Small intestine (tissue), 7 donors: ENCODE measurements around the gene PRDM1. TPM values are rescaled to one million over a fixed set of nuclear protein-coding genes. Genes with fewer than 3 reads are reported as not detected.
A peak's percentile ranks its signal among the peaks of the same experiment; 100 is the strongest.

Experiments
- DNase-seq, 2 donors: peaks; one replicate each; pipeline versions ENCODE4 v3.0.0 to v3.0.0-alpha.2; 2013
- FAIRE-seq: peaks from 2 replicates; lab custom pipeline; 2012; peaks lifted over from hg19 to GRCh38; lab: Jason Lieb, UNC
- H3K27ac ChIP-seq, 3 donors: one replicate each; pipeline ENCODE4 v1.5.1; 2013; ENCODE audit warnings: low read length in 2 of 3, mild to moderate bottlenecking in 2 of 3, control low read depth in 1 of 3, inconsistent platforms in 1 of 3, low read depth in 1 of 3, moderate library complexity in 1 of 3
- H3K27me3 ChIP-seq, 3 donors: one replicate each; pipeline ENCODE4 v1.6.1; 2013; ENCODE audit warnings: low read length in 3 of 3, inconsistent platforms in 1 of 3; ENCODE audit not compliant: control insufficient read depth in 3 of 3, insufficient read depth in 3 of 3
- H3K36me3 ChIP-seq, 3 donors: one replicate each; pipeline ENCODE4 v1.6.1; 2013; ENCODE audit warnings: low read length in 3 of 3, inconsistent platforms in 1 of 3, low read depth in 1 of 3, mild to moderate bottlenecking in 1 of 3, moderate library complexity in 1 of 3; ENCODE audit not compliant: control insufficient read depth in 3 of 3, insufficient read depth in 2 of 3
- H3K4me1 ChIP-seq, 3 donors: one replicate each; pipeline ENCODE4 v1.6.1; 2013; ENCODE audit warnings: low read length in 2 of 3, inconsistent platforms in 1 of 3, low read depth in 1 of 3, mild to moderate bottlenecking in 1 of 3, moderate library complexity in 1 of 3; ENCODE audit not compliant: control insufficient read depth in 3 of 3, insufficient read depth in 2 of 3
- H3K4me3 ChIP-seq, 3 donors: one replicate each; pipeline ENCODE4 v1.5.1; 2013; ENCODE audit warnings: low read length in 3 of 3, control low read depth in 1 of 3, inconsistent platforms in 1 of 3, low read depth in 1 of 3, mild to moderate bottlenecking in 1 of 3, moderate library complexity in 1 of 3
- H3K9me3 ChIP-seq, 2 donors: one replicate each; pipeline ENCODE4 v1.6.1; 2013; ENCODE audit warnings: low read depth in 1 of 2, low read length in 1 of 2; ENCODE audit not compliant: control insufficient read depth in 2 of 2, insufficient read depth in 1 of 2
- WGBS, 3 donors: extraction: QIAGEN DNeasy Blood & Tissue Kit; methylation state at CpG; one replicate each; pipeline ENCODE4 v1.1.7; 2013; 5-methylcytosine and 5-hydroxymethylcytosine counted together
- polyA plus RNA-seq, 4 donors: library from polyadenylated mRNA; stranded (reverse) in 3 of 4; unstranded in 1 of 4; fragments of 200-250 nt in 3 of 4; fragments of 120-200 nt in 1 of 4; gene quantifications; one replicate each; pipeline versions ENCODE4 v1.2.1 to v1.2.3, GENCODE V29; 2013
- donor health status: healthy with polysubstance abuse.
- donor health status: control.
- donor health status: control.
- donor health status: Bipolar disorder and iron deficiency.
- donor health status: healthy.

The PRDM1 gene
- polyA plus RNA-seq, 4 donors = 0.67 to 78.6 (median 2.8) TPM

GRCh38 chr6:106060167-106060566, 26.0 kb upstream of the PRDM1 start:
- 73 to 81% (median 77%) methylated on average over 3 of the region's 3 CpGs for WGBS, 3 donors
- FAIRE-seq = no peak

GRCh38 chr6:106063448-106063850, 22.7 kb upstream of the PRDM1 start:
- FAIRE-seq = no peak
- 93 to 97% (median 95%) methylated on average over 2 of the region's 2 CpGs for WGBS, 3 donors
- Histone ChIP-seq H3K36me3 (peaks cover 0 to 29% (median 0%) of the 10 kb centered on the region in 3 donors), H3K9me3 (no peaks in the 10 kb centered on the region), H3K4me3 (no peak overlapping the region), H3K4me1 (no peaks in the 10 kb centered on the region), H3K27me3 (no peaks in the 10 kb centered on the region), H3K27ac (no peak overlapping the region)
- DNase-seq = no peak

More at GRCh38 chr6:106060167-106060566, 26.0 kb upstream of the PRDM1 start:
- Histone ChIP-seq H3K4me1 (peaks cover 0 to 12% (median 0%) of the 10 kb centered on the region in 3 donors), H3K9me3 (no peaks in the 10 kb centered on the region), H3K4me3 (no peak overlapping the region), H3K36me3 (peaks cover 0 to 26% (median 0%) of the 10 kb centered on the region in 3 donors), H3K27me3 (no peaks in the 10 kb centered on the region), H3K27ac (no peak overlapping the region)
- no peak for DNase-seq

DNA sequence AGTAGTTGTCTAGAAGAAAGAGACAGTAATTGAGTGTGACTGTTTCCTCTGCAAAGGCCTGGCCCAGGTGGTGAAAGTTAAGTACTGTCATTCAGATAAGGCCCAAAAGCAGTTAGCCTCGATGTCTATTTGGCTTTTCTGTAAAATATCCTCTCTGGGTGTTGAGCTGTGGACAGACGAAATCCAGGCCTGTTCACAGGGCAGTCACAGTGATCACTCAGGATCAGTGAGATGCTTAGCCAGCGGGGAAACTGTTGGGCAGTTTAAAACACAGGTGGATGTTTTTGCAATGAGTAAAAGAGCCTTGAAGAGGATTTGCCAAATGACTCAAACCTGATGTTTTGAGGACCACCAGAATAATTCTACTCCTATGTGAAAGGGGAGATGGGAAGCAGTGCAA, 22.0 kb upstream of the PRDM1 start:
- Histone ChIP-seq H3K4me3 (no peak overlapping the region), H3K4me1 (peaks cover 0 to under 1% (median 0%) of the 10 kb centered on the region in 3 donors), H3K36me3 (peaks cover 0 to 30% (median 0%) of the 10 kb centered on the region in 3 donors), H3K27ac (no peak overlapping the region), H3K27me3 (no peaks in the 10 kb centered on the region), H3K9me3 (no peaks in the 10 kb centered on the region)
- no peak for FAIRE-seq
- no peak for DNase-seq
- WGBS, 3 donors = 63 to 70% (median 67%) methylated on average over 3 of the region's 3 CpGs

GRCh38 chr6:106064756-106065155, 21.4 kb upstream of the PRDM1 start:
- no peaks in the 10 kb centered on the region for H3K9me3 ChIP-seq
- no peak overlapping the region for H3K4me3 ChIP-seq
- FAIRE-seq = no peak
- H3K4me1 ChIP-seq = peaks cover 0 to 6% (median 1%) of the 10 kb centered on the region in 3 donors
- 47 to 95% (median 94%) methylated on average over 1 of the region's 1 CpG for WGBS, 3 donors
- DNase-seq = no peak
- no peaks in the 10 kb centered on the region for H3K27me3 ChIP-seq
- peaks cover 0 to 30% (median 0%) of the 10 kb centered on the region in 3 donors for H3K36me3 ChIP-seq
- H3K27ac ChIP-seq = no peak overlapping the region

DNA sequence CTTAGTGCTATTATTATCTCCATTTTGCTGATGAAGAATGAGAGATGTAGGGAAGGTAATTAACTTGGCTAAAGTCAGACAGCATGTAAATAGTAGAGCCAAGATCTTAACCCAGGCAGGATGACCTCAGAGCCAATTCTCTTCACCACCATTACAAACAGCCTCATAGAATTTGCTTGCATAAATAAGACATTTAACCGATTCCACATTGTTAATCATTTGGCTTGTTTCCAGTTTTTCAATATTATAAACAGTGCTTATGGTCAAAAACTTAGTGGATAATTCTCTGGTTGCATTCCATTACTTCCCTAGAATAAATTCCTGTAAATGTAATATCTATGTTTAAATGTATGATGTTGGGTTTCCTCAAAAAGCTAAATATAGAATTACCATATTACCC, 19.1 kb upstream of the PRDM1 start:
- H3K27ac ChIP-seq = no peak overlapping the region
- DNase-seq = no peak
- no peaks in the 10 kb centered on the region for H3K9me3 ChIP-seq
- peaks cover 0 to 8% (median 1%) of the 10 kb centered on the region in 3 donors for H3K4me1 ChIP-seq
- H3K36me3 ChIP-seq = peaks cover 0 to 31% (median 0%) of the 10 kb centered on the region in 3 donors
- H3K27me3 ChIP-seq = no peaks in the 10 kb centered on the region
- WGBS, 3 donors = 52 to 79% (median 63%) methylated on average over 1 of the region's 1 CpG
- H3K4me3 ChIP-seq = no peak overlapping the region
- FAIRE-seq = no peak

- FAIRE-seq = no peak
Measured at GRCh38 chr6:106069478-106069877, 16.7 kb upstream of the PRDM1 start.

GRCh38 chr6:106070636-106071035, 15.5 kb upstream of the PRDM1 start:
- FAIRE-seq (no peak), DNase-seq (no peak)
- no peaks in the 10 kb centered on the region for H3K9me3 ChIP-seq
- no peak overlapping the region for H3K27ac ChIP-seq
- H3K36me3 ChIP-seq = peaks cover 0 to 33% (median 0%) of the 10 kb centered on the region in 3 donors
- no peak overlapping the region for H3K4me3 ChIP-seq
- WGBS, 3 donors = 85 to 92% (median 87%) methylated on average over 1 of the region's 1 CpG
- H3K4me1 ChIP-seq = peaks cover 0 to 8% (median 1%) of the 10 kb centered on the region in 3 donors
- H3K27me3 ChIP-seq = no peaks in the 10 kb centered on the region

More at GRCh38 chr6:106069478-106069877, 16.7 kb upstream of the PRDM1 start:
- DNase-seq = peak; percentile 66 to 88
- 14 to 28% (median 25%) methylated on average over 8 of the region's 8 CpGs for WGBS, 3 donors
- Histone ChIP-seq H3K27me3 (no peaks in the 10 kb centered on the region), H3K9me3 (no peaks in the 10 kb centered on the region), H3K4me1 (peaks cover 0 to 8% (median 1%) of the 10 kb centered on the region in 3 donors), H3K27ac (no peak overlapping the region), H3K36me3 (peaks cover 0 to 36% (median 0%) of the 10 kb centered on the region in 3 donors), H3K4me3 (no peak overlapping the region)

DNA sequence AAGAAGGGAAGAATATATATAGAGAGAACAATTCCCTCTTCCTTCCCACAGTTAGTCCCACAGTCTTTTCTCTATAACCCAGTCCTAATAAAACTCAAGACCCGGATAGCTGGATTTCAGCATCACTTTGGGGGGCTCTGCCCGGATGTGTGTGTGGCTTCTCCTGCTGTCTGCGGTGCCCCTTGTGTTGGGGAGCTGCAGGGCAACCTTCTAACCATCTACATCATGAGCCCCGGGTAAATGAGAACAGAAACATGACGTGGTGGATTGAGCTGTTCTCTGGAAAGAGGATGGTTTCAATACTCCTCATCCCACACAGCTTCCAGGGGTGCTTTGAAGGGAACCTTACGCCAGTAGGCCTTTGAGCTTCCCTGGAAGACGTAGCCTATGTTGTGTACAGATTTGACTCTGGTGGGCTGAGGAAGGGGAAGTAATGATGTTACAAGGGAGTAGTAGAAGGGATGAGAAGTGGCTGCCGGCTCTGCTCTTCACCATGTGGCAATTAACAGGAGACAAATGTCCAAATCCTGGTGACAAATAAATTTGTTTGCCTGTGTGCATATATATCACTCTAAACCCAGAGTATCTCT, 13.5 kb upstream of the PRDM1 start:
- no peak overlapping the region for H3K4me3 ChIP-seq
- H3K27ac ChIP-seq = no peak overlapping the region
- FAIRE-seq (no peak), DNase-seq (no peak)
- peaks cover 0 to 36% (median 0%) of the 10 kb centered on the region in 3 donors for H3K36me3 ChIP-seq
- peaks cover 0 to 8% (median 1%) of the 10 kb centered on the region in 3 donors for H3K4me1 ChIP-seq
- H3K27me3 ChIP-seq = no peaks in the 10 kb centered on the region
- WGBS, 3 donors = 80 to 88% (median 81%) methylated on average over 8 of the region's 8 CpGs
- no peaks in the 10 kb centered on the region for H3K9me3 ChIP-seq
